WTC11 (cell line): ENCODE data around the gene IFT27.

Experiments
- ESRRA ChIP-seq: sonication (generic); formaldehyde crosslinking; IDR thresholded peaks from 2 replicates; pipeline ENCODE4 v1.8.1; 2022; ENCODE audit warnings: mild to moderate bottlenecking, missing genetic modification reagents, borderline replicate concordance
- JUN ChIP-seq: sonication (generic); formaldehyde crosslinking; IDR thresholded peaks from 2 replicates; pipeline ENCODE4 v1.8.0; 2023; ENCODE audit warnings: mild to moderate bottlenecking, missing genetic modification reagents
- TF ChIP-seq, protein P1 (sequence below): fragments of 200-600 bp; IDR thresholded peaks from 2 replicates; pipeline ENCODE4 v1.8.0; 2022; ENCODE audit warnings: antibody characterized with exemption
- TF ChIP-seq, protein P2 (sequence below): fragments of 250-450 bp; sonication (Bioruptor Pico); IDR thresholded peaks from 2 replicates; pipeline ENCODE4 v2.1.2; 2022; ENCODE audit warnings: mild to moderate bottlenecking, moderate library complexity
- TF ChIP-seq, protein P3 (sequence below): sonication (generic); formaldehyde crosslinking; IDR thresholded peaks from 2 replicates; pipeline ENCODE4 v1.8.1; 2023; ENCODE audit warnings: mild to moderate bottlenecking, missing genetic modification reagents, borderline replicate concordance
- TF ChIP-seq, protein P4 (sequence below): sonication (generic); formaldehyde crosslinking; IDR thresholded peaks from 2 replicates; pipeline ENCODE4 v1.8.0; 2022; ENCODE audit warnings: mild to moderate bottlenecking, missing genetic modification reagents

DNA sequence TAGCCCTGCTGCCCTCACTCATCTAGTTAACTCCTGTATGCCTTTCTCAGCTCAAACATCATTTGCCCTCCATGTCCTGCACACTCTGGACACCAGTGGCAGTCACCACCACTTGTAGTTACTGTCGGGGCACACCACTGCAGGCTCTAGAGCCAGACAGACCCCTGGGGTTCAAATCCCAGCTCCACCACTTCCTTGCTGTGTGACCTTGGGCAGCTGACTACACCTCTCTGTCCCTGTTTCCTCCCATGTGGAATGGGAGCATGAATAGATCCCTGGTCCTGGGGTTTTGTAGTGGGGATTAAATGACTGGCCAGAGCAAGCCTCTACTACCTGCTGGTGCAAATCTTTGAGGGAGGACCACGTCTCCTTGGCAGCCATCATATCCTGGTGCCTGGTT is 7.8 kb upstream of the IFT27 start:
- TF ChIP-seq, protein P1, sequence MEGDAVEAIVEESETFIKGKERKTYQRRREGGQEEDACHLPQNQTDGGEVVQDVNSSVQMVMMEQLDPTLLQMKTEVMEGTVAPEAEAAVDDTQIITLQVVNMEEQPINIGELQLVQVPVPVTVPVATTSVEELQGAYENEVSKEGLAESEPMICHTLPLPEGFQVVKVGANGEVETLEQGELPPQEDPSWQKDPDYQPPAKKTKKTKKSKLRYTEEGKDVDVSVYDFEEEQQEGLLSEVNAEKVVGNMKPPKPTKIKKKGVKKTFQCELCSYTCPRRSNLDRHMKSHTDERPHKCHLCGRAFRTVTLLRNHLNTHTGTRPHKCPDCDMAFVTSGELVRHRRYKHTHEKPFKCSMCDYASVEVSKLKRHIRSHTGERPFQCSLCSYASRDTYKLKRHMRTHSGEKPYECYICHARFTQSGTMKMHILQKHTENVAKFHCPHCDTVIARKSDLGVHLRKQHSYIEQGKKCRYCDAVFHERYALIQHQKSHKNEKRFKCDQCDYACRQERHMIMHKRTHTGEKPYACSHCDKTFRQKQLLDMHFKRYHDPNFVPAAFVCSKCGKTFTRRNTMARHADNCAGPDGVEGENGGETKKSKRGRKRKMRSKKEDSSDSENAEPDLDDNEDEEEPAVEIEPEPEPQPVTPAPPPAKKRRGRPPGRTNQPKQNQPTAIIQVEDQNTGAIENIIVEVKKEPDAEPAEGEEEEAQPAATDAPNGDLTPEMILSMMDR = no peak
- TF ChIP-seq, protein P2, sequence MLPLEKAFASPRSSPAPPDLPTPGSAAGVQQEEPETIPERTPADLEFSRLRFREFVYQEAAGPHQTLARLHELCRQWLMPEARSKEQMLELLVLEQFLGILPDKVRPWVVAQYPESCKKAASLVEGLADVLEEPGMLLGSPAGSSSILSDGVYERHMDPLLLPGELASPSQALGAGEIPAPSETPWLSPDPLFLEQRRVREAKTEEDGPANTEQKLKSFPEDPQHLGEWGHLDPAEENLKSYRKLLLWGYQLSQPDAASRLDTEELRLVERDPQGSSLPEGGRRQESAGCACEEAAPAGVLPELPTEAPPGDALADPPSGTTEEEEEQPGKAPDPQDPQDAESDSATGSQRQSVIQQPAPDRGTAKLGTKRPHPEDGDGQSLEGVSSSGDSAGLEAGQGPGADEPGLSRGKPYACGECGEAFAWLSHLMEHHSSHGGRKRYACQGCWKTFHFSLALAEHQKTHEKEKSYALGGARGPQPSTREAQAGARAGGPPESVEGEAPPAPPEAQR (CRISPR knock-in tag) = no peak
- TF ChIP-seq, protein P3, sequence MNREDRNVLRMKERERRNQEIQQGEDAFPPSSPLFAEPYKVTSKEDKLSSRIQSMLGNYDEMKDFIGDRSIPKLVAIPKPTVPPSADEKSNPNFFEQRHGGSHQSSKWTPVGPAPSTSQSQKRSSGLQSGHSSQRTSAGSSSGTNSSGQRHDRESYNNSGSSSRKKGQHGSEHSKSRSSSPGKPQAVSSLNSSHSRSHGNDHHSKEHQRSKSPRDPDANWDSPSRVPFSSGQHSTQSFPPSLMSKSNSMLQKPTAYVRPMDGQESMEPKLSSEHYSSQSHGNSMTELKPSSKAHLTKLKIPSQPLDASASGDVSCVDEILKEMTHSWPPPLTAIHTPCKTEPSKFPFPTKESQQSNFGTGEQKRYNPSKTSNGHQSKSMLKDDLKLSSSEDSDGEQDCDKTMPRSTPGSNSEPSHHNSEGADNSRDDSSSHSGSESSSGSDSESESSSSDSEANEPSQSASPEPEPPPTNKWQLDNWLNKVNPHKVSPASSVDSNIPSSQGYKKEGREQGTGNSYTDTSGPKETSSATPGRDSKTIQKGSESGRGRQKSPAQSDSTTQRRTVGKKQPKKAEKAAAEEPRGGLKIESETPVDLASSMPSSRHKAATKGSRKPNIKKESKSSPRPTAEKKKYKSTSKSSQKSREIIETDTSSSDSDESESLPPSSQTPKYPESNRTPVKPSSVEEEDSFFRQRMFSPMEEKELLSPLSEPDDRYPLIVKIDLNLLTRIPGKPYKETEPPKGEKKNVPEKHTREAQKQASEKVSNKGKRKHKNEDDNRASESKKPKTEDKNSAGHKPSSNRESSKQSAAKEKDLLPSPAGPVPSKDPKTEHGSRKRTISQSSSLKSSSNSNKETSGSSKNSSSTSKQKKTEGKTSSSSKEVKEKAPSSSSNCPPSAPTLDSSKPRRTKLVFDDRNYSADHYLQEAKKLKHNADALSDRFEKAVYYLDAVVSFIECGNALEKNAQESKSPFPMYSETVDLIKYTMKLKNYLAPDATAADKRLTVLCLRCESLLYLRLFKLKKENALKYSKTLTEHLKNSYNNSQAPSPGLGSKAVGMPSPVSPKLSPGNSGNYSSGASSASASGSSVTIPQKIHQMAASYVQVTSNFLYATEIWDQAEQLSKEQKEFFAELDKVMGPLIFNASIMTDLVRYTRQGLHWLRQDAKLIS (CRISPR knock-in tag) = no peak
- TF ChIP-seq, protein P4, sequence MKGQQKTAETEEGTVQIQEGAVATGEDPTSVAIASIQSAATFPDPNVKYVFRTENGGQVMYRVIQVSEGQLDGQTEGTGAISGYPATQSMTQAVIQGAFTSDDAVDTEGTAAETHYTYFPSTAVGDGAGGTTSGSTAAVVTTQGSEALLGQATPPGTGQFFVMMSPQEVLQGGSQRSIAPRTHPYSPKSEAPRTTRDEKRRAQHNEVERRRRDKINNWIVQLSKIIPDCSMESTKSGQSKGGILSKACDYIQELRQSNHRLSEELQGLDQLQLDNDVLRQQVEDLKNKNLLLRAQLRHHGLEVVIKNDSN (CRISPR knock-in tag) = no peak
- TF ChIP-seq JUN (CRISPR knock-in tag) (no peak), ESRRA (CRISPR knock-in tag) (no peak)
